OCI-LY3 (cell line): ENCODE results near the gene SPEN.

Experiments
- EZH2phosphoT487 ChIP-seq: fragments of 200-600 bp; shearing (Covaris generic); IDR thresholded peaks from 2 replicates; pipeline ENCODE4 v1.6.1; 2018; ENCODE audit warnings: antibody characterized with exemption, mixed run types, low read depth
- TF ChIP-seq, protein P1 (sequence below): fragments of 200-600, 300-600 bp; sonication (generic); IDR thresholded peaks from 2 replicates; pipeline ENCODE4 v1.5.1; 2014; ENCODE audit warnings: antibody characterized with exemption, low read length, low read depth

DNA sequence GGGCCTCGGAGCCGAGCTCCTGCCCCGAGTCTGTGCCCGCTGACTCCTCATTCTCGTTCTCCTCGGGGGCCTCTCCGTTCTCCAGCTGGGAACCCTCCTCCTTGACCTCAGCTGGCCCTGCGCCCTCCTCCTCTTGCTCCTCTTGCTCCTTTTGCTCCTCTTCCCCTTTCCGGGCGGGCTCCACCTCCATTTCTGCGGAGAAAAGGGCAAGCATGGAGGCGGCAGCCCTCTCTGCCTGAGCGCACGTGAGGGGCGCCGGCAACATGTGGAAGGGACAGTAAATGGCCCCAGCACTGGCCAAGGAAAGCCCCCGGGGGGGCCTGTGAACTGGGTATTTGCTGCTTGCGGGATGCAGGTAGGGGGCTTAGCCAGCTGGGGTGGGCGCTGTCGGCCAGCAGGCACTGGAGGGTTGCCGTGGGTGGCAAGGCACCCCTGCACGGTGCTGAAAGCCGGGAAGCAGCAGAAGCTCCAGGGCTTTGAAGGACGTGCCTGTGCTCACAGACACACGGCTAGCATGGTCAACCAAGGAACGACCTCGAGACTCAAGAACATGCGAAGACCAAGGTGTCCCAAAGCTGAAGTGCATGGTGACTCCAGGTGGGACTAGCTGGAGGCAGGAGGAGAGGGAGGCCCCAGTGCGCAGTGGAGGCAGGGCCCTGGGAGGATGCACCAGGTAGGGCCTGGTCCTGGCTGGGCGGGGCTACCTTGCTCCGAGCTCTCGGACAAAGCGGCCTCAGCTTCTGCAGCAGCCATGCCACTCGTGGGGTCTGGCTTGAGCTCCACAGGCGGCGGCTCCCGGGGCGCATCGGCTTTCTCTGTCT, 97.7 kb downstream of the SPEN start:
- no peak for TF ChIP-seq EZH2phosphoT487
- TF ChIP-seq, protein P1, sequence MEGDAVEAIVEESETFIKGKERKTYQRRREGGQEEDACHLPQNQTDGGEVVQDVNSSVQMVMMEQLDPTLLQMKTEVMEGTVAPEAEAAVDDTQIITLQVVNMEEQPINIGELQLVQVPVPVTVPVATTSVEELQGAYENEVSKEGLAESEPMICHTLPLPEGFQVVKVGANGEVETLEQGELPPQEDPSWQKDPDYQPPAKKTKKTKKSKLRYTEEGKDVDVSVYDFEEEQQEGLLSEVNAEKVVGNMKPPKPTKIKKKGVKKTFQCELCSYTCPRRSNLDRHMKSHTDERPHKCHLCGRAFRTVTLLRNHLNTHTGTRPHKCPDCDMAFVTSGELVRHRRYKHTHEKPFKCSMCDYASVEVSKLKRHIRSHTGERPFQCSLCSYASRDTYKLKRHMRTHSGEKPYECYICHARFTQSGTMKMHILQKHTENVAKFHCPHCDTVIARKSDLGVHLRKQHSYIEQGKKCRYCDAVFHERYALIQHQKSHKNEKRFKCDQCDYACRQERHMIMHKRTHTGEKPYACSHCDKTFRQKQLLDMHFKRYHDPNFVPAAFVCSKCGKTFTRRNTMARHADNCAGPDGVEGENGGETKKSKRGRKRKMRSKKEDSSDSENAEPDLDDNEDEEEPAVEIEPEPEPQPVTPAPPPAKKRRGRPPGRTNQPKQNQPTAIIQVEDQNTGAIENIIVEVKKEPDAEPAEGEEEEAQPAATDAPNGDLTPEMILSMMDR: no peak
